Testis (tissue), 3 donors: ENCODE data around the gene HNRNPC. TPM values are rescaled to one million over a fixed set of nuclear protein-coding genes. Genes with fewer than 3 reads are reported as not detected.

Experiments used
- DNase-seq: peaks from one replicate; pipeline ENCODE4 v3.0.0-alpha.2; 2019
- H3K27ac ChIP-seq, 2 donors: fragments of 200-600 bp; sonication (generic); one replicate each; pipeline ENCODE4 v1.5.1; 2019
- H3K27me3 ChIP-seq: fragments of 200-600 bp; sonication (generic); one replicate; pipeline ENCODE4 v1.5.1; 2019
- H3K36me3 ChIP-seq: fragments of 200-600 bp; sonication (generic); one replicate; pipeline ENCODE4 v1.5.1; 2017; ENCODE audit warnings: low read depth; ENCODE audit errors: missing control alignments
- H3K4me1 ChIP-seq: fragments of 200-600 bp; sonication (generic); one replicate; pipeline ENCODE4 v1.5.1; 2019
- H3K4me3 ChIP-seq, 2 donors: fragments of 200-600 bp; sonication (generic); one replicate each; pipeline ENCODE4 v1.5.1; 2017 to 2019
- H3K9me3 ChIP-seq: fragments of 200-600 bp; sonication (generic); one replicate; pipeline ENCODE4 v1.5.1; 2017
- CTCF ChIP-seq, 3 experiments: fragments of 450-650 bp in 2 of 3; fragments of 200-600 bp in 1 of 3; sonication (generic) in 1 of 3; IDR thresholded peaks; one replicate each; pipeline ENCODE4 v1.5.1; 2016 to 2019; ENCODE audit warnings: antibody characterized with exemption in 3 of 3, mild to moderate bottlenecking in 2 of 3, moderate library complexity in 1 of 3
- POLR2A ChIP-seq: fragments of 450-650 bp; IDR thresholded peaks from one replicate; pipeline ENCODE4 v1.6.1; 2017; ENCODE audit warnings: antibody characterized with exemption, mild to moderate bottlenecking, moderate library complexity
- WGBS, 2 donors: methylation state at CpG; one replicate each; pipeline ENCODE4 v1.1.5; 2018; 5-methylcytosine and 5-hydroxymethylcytosine counted together
- intact Hi-C: fragments of 100-400 bp; cut with DNase I; formaldehyde crosslinking; loops from one replicate; pipeline ENCODE4 v1.15.1; 2023; ENCODE audit warnings: low total_unique reads
- polyA plus RNA-seq: library from polyadenylated mRNA; stranded (reverse); fragments of 350-450 nt; fragmentation: Illumina TruSeq; extraction: RNeasy Lipid Tissue Mini Kit (QIAGEN cat#74804); gene quantifications from one replicate; pipeline ENCODE4 v1.2.3, GENCODE V29; 2014; ENCODE audit warnings: low read depth, low replicate concordance; ENCODE audit not compliant: insufficient read depth
- total RNA-seq, 2 donors: library from RNA; depleted of rRNA; stranded (reverse); fragments of >200 nt; gene quantifications; one replicate each; pipeline ENCODE4 v1.2.3, GENCODE V29; 2016

HNRNPC gene
- total and polyA plus RNA-seq, 3 donors from 2014 or later, result 317 to 443 (median 399) TPM

GRCh38 chr14:21233457-21234076 lies 35.7 kb downstream of the HNRNPC start:
- intact Hi-C loops, result no loop called here
- Histone ChIP-seq H3K9me3 (no peaks in the 10 kb centered on the region), H3K4me3 (no peak overlapping the region), H3K27me3 (no peaks in the 10 kb centered on the region), H3K36me3 (no peaks in the 10 kb centered on the region), H3K27ac (no peak overlapping the region), H3K4me1 (peaks cover 7% of the 10 kb centered on the region)
- 68% methylated on average over 8 of the region's 8 CpGs for WGBS, 2 donors
- DNase-seq, result no peak
- no peak for TF ChIP-seq POLR2A
- TF ChIP-seq CTCF (IDR thresholded peaks at IDR 0.05), result peak in 1 of 3 experiments; percentile 22

GRCh38 chr14:21231020-21231652 lies 38.1 kb downstream of the HNRNPC start:
- no peaks in the 10 kb centered on the region for H3K36me3 ChIP-seq
- no peak overlapping the region for H3K27ac ChIP-seq
- TF ChIP-seq POLR2A, result no peak
- no peak for TF ChIP-seq CTCF (IDR thresholded peaks at IDR 0.05)
- intact Hi-C loops, result no loop called here
- H3K4me1 ChIP-seq, result peaks cover 7% of the 10 kb centered on the region
- H3K4me3 ChIP-seq, result no peak overlapping the region
- 65 to 71% methylated on average over 14 of the region's 14 CpGs for WGBS, 2 donors
- H3K27me3 ChIP-seq, result no peaks in the 10 kb centered on the region
- no peaks in the 10 kb centered on the region for H3K9me3 ChIP-seq
- no peak for DNase-seq

GRCh38 chr14:21229821-21230220 lies 39.4 kb downstream of the HNRNPC start:
- TF ChIP-seq POLR2A (no peak), CTCF (IDR thresholded peaks at IDR 0.05) (no peak)
- H3K27me3 ChIP-seq, result no peaks in the 10 kb centered on the region
- no peaks in the 10 kb centered on the region for H3K36me3 ChIP-seq
- intact Hi-C loops, result no loop called here
- no peak overlapping the region for H3K27ac ChIP-seq
- no peak overlapping the region for H3K4me3 ChIP-seq
- DNase-seq, result no peak
- H3K9me3 ChIP-seq, result no peaks in the 10 kb centered on the region
- WGBS, 2 donors, result 84% methylated on average over 5 of the region's 5 CpGs
- H3K4me1 ChIP-seq, result peaks cover 7% of the 10 kb centered on the region

GRCh38 chr14:21227981-21228380 lies 41.3 kb downstream of the HNRNPC start:
- WGBS, 2 donors, result 63 to 86% methylated on average over 1 of the region's 1 CpG
- Histone ChIP-seq H3K27ac (no peak overlapping the region), H3K4me1 (no peaks in the 10 kb centered on the region), H3K27me3 (no peaks in the 10 kb centered on the region), H3K9me3 (no peaks in the 10 kb centered on the region), H3K4me3 (no peak overlapping the region), H3K36me3 (no peaks in the 10 kb centered on the region)
- TF ChIP-seq POLR2A (no peak), CTCF (IDR thresholded peaks at IDR 0.05) (no peak)
- intact Hi-C loops, result no loop called here
- no peak for DNase-seq

- no peak overlapping the region for H3K27ac ChIP-seq
- H3K27me3 ChIP-seq, result no peaks in the 10 kb centered on the region
- intact Hi-C loops, result no loop called here
- no peak for DNase-seq
- H3K4me1 ChIP-seq, result no peaks in the 10 kb centered on the region
- H3K9me3 ChIP-seq, result no peaks in the 10 kb centered on the region
- 83 to 86% methylated on average over 5 of the region's 5 CpGs for WGBS, 2 donors
- TF ChIP-seq POLR2A (no peak), CTCF (IDR thresholded peaks at IDR 0.05) (no peak)
- no peak overlapping the region for H3K4me3 ChIP-seq
- H3K36me3 ChIP-seq, result no peaks in the 10 kb centered on the region
Measured at GRCh38 chr14:21227150-21227549, 42.1 kb downstream of the HNRNPC start.
